Jurkat, Clone E6-1 (cell line): ENCODE measurements around the gene MALRD1.

Experiments
- DNase-seq: peaks from one replicate; pipeline ENCODE4 v3.0.0-alpha.2; 2011; ENCODE audit warnings: low read depth, low spot score
- H3K4me3 ChIP-seq: 2 replicates; pipeline ENCODE4 v1.5.1; 2011; ENCODE audit warnings: mild to moderate bottlenecking, low read length, control low read depth, moderate library complexity

The MALRD1 gene

GRCh38 chr10:19195698-19196097, 147.1 kb downstream of the MALRD1 start:
- DNase-seq = no peak

GRCh38 chr10:19200211-19200610, 151.6 kb downstream of the MALRD1 start:
- no peak overlapping the region for H3K4me3 ChIP-seq

More at GRCh38 chr10:19195698-19196097, 147.1 kb downstream of the MALRD1 start:
- H3K4me3 ChIP-seq = no peak overlapping the region

GRCh38 chr10:19204246-19204917, 155.8 kb downstream of the MALRD1 start:
- H3K4me3 ChIP-seq = no peak overlapping the region
- DNase-seq = no peak

More at GRCh38 chr10:19200211-19200610, 151.6 kb downstream of the MALRD1 start:
- DNase-seq = no peak

GRCh38 chr10:19209319-19209718, 160.7 kb downstream of the MALRD1 start:
- H3K4me3 ChIP-seq = no peak overlapping the region
- DNase-seq = no peak

GRCh38 chr10:19212590-19212989, 164.0 kb downstream of the MALRD1 start:
- DNase-seq = no peak
- H3K4me3 ChIP-seq = no peak overlapping the region

- no peak overlapping the region for H3K4me3 ChIP-seq
- DNase-seq = no peak
Observed at GRCh38 chr10:19221216-19221615, 172.6 kb downstream of the MALRD1 start.

- H3K4me3 ChIP-seq = no peak overlapping the region
- DNase-seq = no peak
Observed at GRCh38 chr10:19226025-19226424, 177.4 kb downstream of the MALRD1 start.

GRCh38 chr10:19231034-19231433, 182.4 kb downstream of the MALRD1 start:
- DNase-seq = no peak
- H3K4me3 ChIP-seq = no peak overlapping the region

- H3K4me3 ChIP-seq = no peak overlapping the region
Observed at GRCh38 chr10:19245889-19246752, 197.5 kb downstream of the MALRD1 start.

GRCh38 chr10:19247843-19248242, 199.2 kb downstream of the MALRD1 start:
- DNase-seq = no peak
- no peak overlapping the region for H3K4me3 ChIP-seq

More at GRCh38 chr10:19245889-19246752, 197.5 kb downstream of the MALRD1 start:
- no peak for DNase-seq

- H3K4me3 ChIP-seq = no peak overlapping the region
- DNase-seq = peak; percentile 37
Observed at GRCh38 chr10:19250546-19250945, 201.9 kb downstream of the MALRD1 start.

GRCh38 chr10:19252531-19252930, 203.9 kb downstream of the MALRD1 start:
- DNase-seq = no peak
- H3K4me3 ChIP-seq = no peak overlapping the region

- H3K4me3 ChIP-seq = no peak overlapping the region
- DNase-seq = no peak
Observed at GRCh38 chr10:19256331-19256730, 207.7 kb downstream of the MALRD1 start.

GRCh38 chr10:19263262-19263661, 214.7 kb downstream of the MALRD1 start:
- no peak for DNase-seq

GRCh38 chr10:19283285-19283684, 234.7 kb downstream of the MALRD1 start:
- no peak overlapping the region for H3K4me3 ChIP-seq

More at GRCh38 chr10:19263262-19263661, 214.7 kb downstream of the MALRD1 start:
- H3K4me3 ChIP-seq = no peak overlapping the region

GRCh38 chr10:19283786-19284185, 235.2 kb downstream of the MALRD1 start:
- H3K4me3 ChIP-seq = no peak overlapping the region
- DNase-seq = no peak

More at GRCh38 chr10:19283285-19283684, 234.7 kb downstream of the MALRD1 start:
- DNase-seq = no peak

GRCh38 chr10:19290770-19291169, 242.2 kb downstream of the MALRD1 start:
- no peak for DNase-seq

GRCh38 chr10:19294233-19294632, 245.6 kb downstream of the MALRD1 start:
- no peak overlapping the region for H3K4me3 ChIP-seq
- DNase-seq = no peak

More at GRCh38 chr10:19290770-19291169, 242.2 kb downstream of the MALRD1 start:
- H3K4me3 ChIP-seq = no peak overlapping the region

- DNase-seq = no peak
- H3K4me3 ChIP-seq = no peak overlapping the region
Observed at GRCh38 chr10:19299645-19300044, 251.0 kb downstream of the MALRD1 start.

- no peak overlapping the region for H3K4me3 ChIP-seq
- no peak for DNase-seq
Observed at GRCh38 chr10:19302117-19302516, 253.5 kb downstream of the MALRD1 start.
